Mesendoderm (in vitro differentiated cells): ENCODE data around the gene RIT2.

Experiments
- DNase-seq: peaks from one replicate; pipeline ENCODE4 v3.0.0; 2013
- H2AK5ac ChIP-seq: 2 replicates; pipeline ENCODE4 v1.6.1; 2013; ENCODE audit warnings: low read length, inconsistent platforms
- H2BK120ac ChIP-seq: 2 replicates; pipeline ENCODE4 v1.6.1; 2013; ENCODE audit warnings: low read depth, mild to moderate bottlenecking, low read length, moderate library complexity, mixed read lengths
- H2BK15ac ChIP-seq: replicated peaks from 2 replicates; pipeline ENCODE4 v1.6.1; 2013; ENCODE audit warnings: low read depth, mild to moderate bottlenecking, moderate library complexity
- H2BK5ac ChIP-seq: 2 replicates; pipeline ENCODE4 v1.6.1; 2013; ENCODE audit warnings: low read length, inconsistent platforms
- H3K18ac ChIP-seq: 2 replicates; pipeline ENCODE4 v1.6.1; 2013; ENCODE audit warnings: mild to moderate bottlenecking, low read length, mixed read lengths
- H3K23ac ChIP-seq: one replicate; pipeline ENCODE4 v1.6.1; 2013; ENCODE audit warnings: low read length
- H3K27ac ChIP-seq: 2 replicates; pipeline ENCODE4 v1.5.1; 2013; ENCODE audit warnings: low read depth, mild to moderate bottlenecking, inconsistent platforms, low read length, moderate library complexity
- H3K27me3 ChIP-seq: 2 replicates; pipeline ENCODE4 v1.6.1; 2013; ENCODE audit warnings: low read length, control low read depth, mild to moderate bottlenecking, inconsistent platforms; ENCODE audit not compliant: insufficient read depth, poor library complexity
- H3K36me3 ChIP-seq: 2 replicates; pipeline ENCODE4 v1.6.1; 2013; ENCODE audit warnings: low read length, inconsistent platforms; ENCODE audit not compliant: control insufficient read depth, insufficient read depth
- H3K4ac ChIP-seq: one replicate; pipeline ENCODE4 v1.6.1; 2013; ENCODE audit warnings: low read depth, mild to moderate bottlenecking, low read length, moderate library complexity
- H3K4me1 ChIP-seq: 2 replicates; pipeline ENCODE4 v1.6.1; 2013; ENCODE audit warnings: low read depth, low read length, inconsistent platforms; ENCODE audit not compliant: control insufficient read depth
- H3K4me2 ChIP-seq: 2 replicates; pipeline ENCODE4 v1.6.1; 2013; ENCODE audit warnings: low read length
- H3K4me3 ChIP-seq: 2 replicates; pipeline ENCODE4 v1.5.1; 2013; ENCODE audit warnings: mild to moderate bottlenecking, low read length
- H3K56ac ChIP-seq: one replicate; pipeline ENCODE4 v1.6.1; 2013; ENCODE audit warnings: low read length
- H3K79me1 ChIP-seq: 2 replicates; pipeline ENCODE4 v1.6.1; 2013; ENCODE audit warnings: low read length, inconsistent platforms
- H3K79me2 ChIP-seq: 2 replicates; pipeline ENCODE4 v1.6.1; 2013; ENCODE audit warnings: mild to moderate bottlenecking, low read length; ENCODE audit not compliant: control insufficient read depth, insufficient read depth
- H3K9ac ChIP-seq: 2 replicates; pipeline ENCODE4 v1.6.1; 2013; ENCODE audit warnings: low read length, inconsistent platforms
- H4K5ac ChIP-seq: one replicate; pipeline ENCODE4 v1.6.1; 2013; ENCODE audit warnings: low read length
- H4K8ac ChIP-seq: one replicate; pipeline ENCODE4 v1.6.1; 2013; ENCODE audit warnings: low read depth, mild to moderate bottlenecking, control low read depth, low read length, moderate library complexity
- WGBS: extraction: QIAGEN DNeasy Blood & Tissue Kit; methylation state at CpG from one replicate; pipeline ENCODE4 v1.1.7; 2013; ENCODE audit warnings: low lambda C conversion rate, missing lambda C conversion rate; ENCODE audit not compliant: insufficient coverage; ENCODE audit errors: extremely low coverage; 5-methylcytosine and 5-hydroxymethylcytosine counted together

The RIT2 gene

GRCh38 chr18:43029414-43029813 is 86.1 kb downstream of the RIT2 start:
- Histone ChIP-seq H2AK5ac (no peak overlapping the region), H3K9ac (no peak overlapping the region), H2BK120ac (no peak overlapping the region), H4K8ac (no peak overlapping the region), H3K4ac (no peak overlapping the region), H4K5ac (no peak overlapping the region), H3K4me3 (no peak overlapping the region), H3K18ac (no peak overlapping the region), H3K79me2 (no peaks in the 10 kb centered on the region), H3K56ac (no peak overlapping the region), H3K27ac (no peak overlapping the region), H3K23ac (no peak overlapping the region), H3K36me3 (no peaks in the 10 kb centered on the region), H3K4me2 (no peak overlapping the region), H3K4me1 (no peaks in the 10 kb centered on the region), H3K79me1 (no peaks in the 10 kb centered on the region), H2BK15ac (no peak overlapping the region), H2BK5ac (no peak overlapping the region), H3K27me3 (no peaks in the 10 kb centered on the region)
- no peak for DNase-seq

GRCh38 chr18:43022874-43023273 is 92.6 kb downstream of the RIT2 start:
- WGBS, result no CpG with 5 or more reads among the region's 3 CpGs

GRCh38 chr18:43017622-43018021 is 97.9 kb downstream of the RIT2 start:
- H3K79me1 ChIP-seq, result no peaks in the 10 kb centered on the region
- no CpG with 5 or more reads among the region's 1 CpG for WGBS
- no peak overlapping the region for H3K18ac ChIP-seq
- H3K4me3 ChIP-seq, result no peak overlapping the region
- H3K36me3 ChIP-seq, result no peaks in the 10 kb centered on the region
- no peak overlapping the region for H3K56ac ChIP-seq
- H3K4me2 ChIP-seq, result no peak overlapping the region
- no peaks in the 10 kb centered on the region for H3K4me1 ChIP-seq
- no peaks in the 10 kb centered on the region for H3K27me3 ChIP-seq
- H3K4ac ChIP-seq, result no peak overlapping the region
- no peak overlapping the region for H2BK120ac ChIP-seq
- no peak overlapping the region for H3K27ac ChIP-seq
- H3K23ac ChIP-seq, result no peak overlapping the region
- H2BK15ac ChIP-seq, result no peak overlapping the region
- no peak overlapping the region for H2BK5ac ChIP-seq
- no peak overlapping the region for H3K9ac ChIP-seq
- no peak for DNase-seq
- H4K8ac ChIP-seq, result no peak overlapping the region
- H2AK5ac ChIP-seq, result no peak overlapping the region
- H4K5ac ChIP-seq, result no peak overlapping the region
- no peaks in the 10 kb centered on the region for H3K79me2 ChIP-seq

More at GRCh38 chr18:43022874-43023273, 92.6 kb downstream of the RIT2 start:
- H2BK15ac ChIP-seq, result no peak overlapping the region
- no peak overlapping the region for H3K9ac ChIP-seq
- H4K8ac ChIP-seq, result no peak overlapping the region
- no peaks in the 10 kb centered on the region for H3K4me1 ChIP-seq
- H3K18ac ChIP-seq, result no peak overlapping the region
- H2BK120ac ChIP-seq, result no peak overlapping the region
- H3K79me1 ChIP-seq, result no peaks in the 10 kb centered on the region
- H3K27ac ChIP-seq, result no peak overlapping the region
- H3K4me2 ChIP-seq, result no peak overlapping the region
- no peak overlapping the region for H3K23ac ChIP-seq
- no peak overlapping the region for H2BK5ac ChIP-seq
- H4K5ac ChIP-seq, result no peak overlapping the region
- no peaks in the 10 kb centered on the region for H3K79me2 ChIP-seq
- DNase-seq, result no peak
- H3K36me3 ChIP-seq, result no peaks in the 10 kb centered on the region
- H2AK5ac ChIP-seq, result no peak overlapping the region
- no peak overlapping the region for H3K56ac ChIP-seq
- no peak overlapping the region for H3K4me3 ChIP-seq
- no peak overlapping the region for H3K4ac ChIP-seq
- H3K27me3 ChIP-seq, result no peaks in the 10 kb centered on the region

DNA sequence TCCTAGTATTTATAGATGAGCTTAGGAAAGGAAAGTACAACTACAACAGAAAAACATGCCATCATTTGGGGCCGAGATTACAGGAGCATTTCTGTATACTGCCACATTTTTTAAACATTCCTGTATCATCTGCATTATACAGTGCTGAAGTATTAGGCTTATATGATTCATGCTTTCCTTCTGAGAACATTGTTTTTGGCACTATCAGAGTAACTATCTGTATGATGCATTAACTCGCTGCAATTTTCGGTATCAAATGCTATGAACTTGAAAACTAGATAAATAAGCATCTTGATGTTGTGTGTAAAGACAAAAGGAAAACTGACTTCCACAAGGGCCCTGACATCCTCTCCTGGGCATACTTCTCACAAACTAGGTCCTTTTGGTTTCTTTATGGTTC is 102.0 kb downstream of the RIT2 start:
- no peak overlapping the region for H3K9ac ChIP-seq
- no peak overlapping the region for H3K18ac ChIP-seq
- no peaks in the 10 kb centered on the region for H3K79me1 ChIP-seq
- H3K4me3 ChIP-seq, result no peak overlapping the region
- WGBS, result no CpG with 5 or more reads among the region's 3 CpGs
- H3K27ac ChIP-seq, result no peak overlapping the region
- H3K56ac ChIP-seq, result no peak overlapping the region
- no peak overlapping the region for H3K23ac ChIP-seq
- no peaks in the 10 kb centered on the region for H3K79me2 ChIP-seq
- H4K8ac ChIP-seq, result no peak overlapping the region
- H3K4ac ChIP-seq, result no peak overlapping the region
- no peak overlapping the region for H2AK5ac ChIP-seq
- H2BK15ac ChIP-seq, result no peak overlapping the region
- no peak for DNase-seq
- H2BK5ac ChIP-seq, result no peak overlapping the region
- H3K27me3 ChIP-seq, result no peaks in the 10 kb centered on the region
- H2BK120ac ChIP-seq, result no peak overlapping the region
- no peaks in the 10 kb centered on the region for H3K4me1 ChIP-seq
- no peak overlapping the region for H4K5ac ChIP-seq
- no peaks in the 10 kb centered on the region for H3K36me3 ChIP-seq
- no peak overlapping the region for H3K4me2 ChIP-seq

DNA sequence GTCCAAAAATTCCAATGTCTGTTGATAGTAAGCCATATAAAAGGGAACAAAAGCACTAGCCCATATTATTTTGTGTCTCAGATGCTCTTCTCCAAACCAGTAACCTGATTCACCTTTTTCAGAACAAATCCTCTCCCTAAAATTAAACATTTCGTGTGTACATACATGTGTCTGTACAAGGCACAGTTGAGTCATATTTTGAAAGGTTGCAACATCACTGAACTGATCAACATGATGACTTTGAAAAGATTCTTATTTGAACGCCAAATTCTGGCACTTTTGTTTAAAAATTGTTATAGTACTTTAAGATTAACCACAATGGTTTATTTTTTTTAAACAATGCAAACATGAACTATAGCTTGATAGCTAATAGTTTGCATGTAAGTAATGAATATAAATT is 102.5 kb downstream of the RIT2 start:
- no peak for DNase-seq
- Histone ChIP-seq H3K79me1 (no peaks in the 10 kb centered on the region), H3K36me3 (no peaks in the 10 kb centered on the region), H3K79me2 (no peaks in the 10 kb centered on the region), H4K8ac (no peak overlapping the region), H2BK5ac (no peak overlapping the region), H3K4ac (no peak overlapping the region), H3K4me1 (no peaks in the 10 kb centered on the region), H3K27me3 (no peaks in the 10 kb centered on the region), H3K56ac (no peak overlapping the region), H3K4me2 (no peak overlapping the region), H3K23ac (no peak overlapping the region), H2BK15ac (no peak overlapping the region), H3K18ac (no peak overlapping the region), H3K9ac (no peak overlapping the region), H4K5ac (no peak overlapping the region), H2BK120ac (no peak overlapping the region), H2AK5ac (no peak overlapping the region), H3K27ac (no peak overlapping the region), H3K4me3 (no peak overlapping the region)
- no CpG with 5 or more reads among the region's 2 CpGs for WGBS

DNA sequence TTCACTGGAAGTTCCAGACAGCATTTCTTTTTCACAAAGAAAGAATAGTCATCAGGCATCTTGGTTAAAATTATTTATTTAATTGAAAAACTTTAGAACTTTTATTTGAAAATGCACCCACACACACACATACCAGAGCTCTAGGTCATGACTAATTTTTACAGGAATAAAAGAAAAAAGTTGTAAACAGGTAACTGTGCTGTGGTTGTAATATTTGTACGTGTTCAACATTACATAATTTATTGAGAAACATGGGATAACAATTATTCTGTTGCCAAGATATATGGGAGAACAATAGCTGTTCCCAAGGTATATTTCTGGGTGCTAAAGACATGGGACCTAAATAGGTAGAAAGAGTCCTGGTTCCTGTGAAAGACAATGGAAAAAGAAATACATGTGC is 104.9 kb downstream of the RIT2 start:
- Histone ChIP-seq H3K27me3 (no peaks in the 10 kb centered on the region), H3K4ac (no peak overlapping the region), H4K8ac (no peak overlapping the region), H3K79me2 (no peaks in the 10 kb centered on the region), H3K23ac (no peak overlapping the region), H2BK120ac (no peak overlapping the region), H3K36me3 (no peaks in the 10 kb centered on the region), H3K4me1 (no peaks in the 10 kb centered on the region), H3K18ac (no peak overlapping the region), H2BK5ac (no peak overlapping the region), H3K4me3 (no peak overlapping the region), H2AK5ac (no peak overlapping the region), H3K27ac (no peak overlapping the region), H4K5ac (no peak overlapping the region), H3K79me1 (no peaks in the 10 kb centered on the region), H2BK15ac (no peak overlapping the region), H3K4me2 (no peak overlapping the region), H3K56ac (no peak overlapping the region), H3K9ac (no peak overlapping the region)
- no CpG with 5 or more reads among the region's 1 CpG for WGBS
- no peak for DNase-seq
